Nephron progenitor cell (in vitro differentiated cells): ENCODE results near the gene NRG3.

Experiments used
- DNase-seq: peaks from one replicate; pipeline ENCODE4 v3.0.0; 2021
- H3K27ac Mint-ChIP-seq: 2 replicates; pipeline ENCODE4 v1.8.0; 2021; ENCODE audit warnings: mild to moderate bottlenecking, moderate library complexity, mixed read lengths
- H3K27me3 Mint-ChIP-seq: 2 replicates; pipeline ENCODE4 v1.8.0; 2021; ENCODE audit warnings: mild to moderate bottlenecking, low read depth, mixed read lengths; ENCODE audit not compliant: poor library complexity
- H3K36me3 Mint-ChIP-seq: 2 replicates; pipeline ENCODE4 v1.8.0; 2021; ENCODE audit warnings: low read depth, mixed read lengths
- H3K4me1 Mint-ChIP-seq: 2 replicates; pipeline ENCODE4 v1.8.0; 2021; ENCODE audit warnings: mixed read lengths
- H3K4me3 Mint-ChIP-seq: 2 replicates; pipeline ENCODE4 v1.8.0; 2021; ENCODE audit warnings: mild to moderate bottlenecking, moderate library complexity, mixed read lengths
- H3K9me3 Mint-ChIP-seq: 2 replicates; pipeline ENCODE4 v1.8.0; 2021; ENCODE audit warnings: mild to moderate bottlenecking, moderate library complexity, mixed read lengths
- TF ChIP-seq, protein P1 (sequence below): fragments of 200-600 bp; sonication (generic); IDR thresholded peaks from 2 replicates; pipeline ENCODE4 v1.5.0; 2021; ENCODE audit warnings: antibody characterized with exemption

NRG3 gene

DNA sequence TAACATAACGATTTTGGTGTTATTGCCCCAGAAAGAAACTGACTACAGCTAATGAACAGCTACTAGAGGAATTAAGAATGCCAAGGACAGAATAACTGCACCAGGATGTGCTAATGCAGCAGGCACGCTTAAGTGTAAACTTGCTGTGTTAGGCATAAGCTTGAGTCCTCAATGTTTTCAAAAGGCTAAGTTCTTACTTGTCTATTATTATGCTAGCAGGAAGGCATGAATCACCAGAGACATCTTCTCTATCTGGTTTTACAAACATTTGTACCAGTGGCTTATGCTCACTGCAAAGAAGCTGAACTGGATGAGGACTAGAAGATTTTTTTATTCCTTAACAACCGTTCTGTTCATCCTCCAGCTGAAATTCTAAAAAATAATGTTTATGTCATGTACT is 1035.3 kb downstream of the NRG3 start:
- Mint-ChIP-seq H3K4me1 (no peaks in the 10 kb centered on the region), H3K27ac (no peak overlapping the region), H3K36me3 (no peaks in the 10 kb centered on the region), H3K4me3 (no peak overlapping the region), H3K27me3 (peaks cover 3% of the 10 kb centered on the region), H3K9me3 (peaks cover 3% of the 10 kb centered on the region)
- TF ChIP-seq, protein P1, sequence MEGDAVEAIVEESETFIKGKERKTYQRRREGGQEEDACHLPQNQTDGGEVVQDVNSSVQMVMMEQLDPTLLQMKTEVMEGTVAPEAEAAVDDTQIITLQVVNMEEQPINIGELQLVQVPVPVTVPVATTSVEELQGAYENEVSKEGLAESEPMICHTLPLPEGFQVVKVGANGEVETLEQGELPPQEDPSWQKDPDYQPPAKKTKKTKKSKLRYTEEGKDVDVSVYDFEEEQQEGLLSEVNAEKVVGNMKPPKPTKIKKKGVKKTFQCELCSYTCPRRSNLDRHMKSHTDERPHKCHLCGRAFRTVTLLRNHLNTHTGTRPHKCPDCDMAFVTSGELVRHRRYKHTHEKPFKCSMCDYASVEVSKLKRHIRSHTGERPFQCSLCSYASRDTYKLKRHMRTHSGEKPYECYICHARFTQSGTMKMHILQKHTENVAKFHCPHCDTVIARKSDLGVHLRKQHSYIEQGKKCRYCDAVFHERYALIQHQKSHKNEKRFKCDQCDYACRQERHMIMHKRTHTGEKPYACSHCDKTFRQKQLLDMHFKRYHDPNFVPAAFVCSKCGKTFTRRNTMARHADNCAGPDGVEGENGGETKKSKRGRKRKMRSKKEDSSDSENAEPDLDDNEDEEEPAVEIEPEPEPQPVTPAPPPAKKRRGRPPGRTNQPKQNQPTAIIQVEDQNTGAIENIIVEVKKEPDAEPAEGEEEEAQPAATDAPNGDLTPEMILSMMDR = no peak
- DNase-seq = no peak

DNA sequence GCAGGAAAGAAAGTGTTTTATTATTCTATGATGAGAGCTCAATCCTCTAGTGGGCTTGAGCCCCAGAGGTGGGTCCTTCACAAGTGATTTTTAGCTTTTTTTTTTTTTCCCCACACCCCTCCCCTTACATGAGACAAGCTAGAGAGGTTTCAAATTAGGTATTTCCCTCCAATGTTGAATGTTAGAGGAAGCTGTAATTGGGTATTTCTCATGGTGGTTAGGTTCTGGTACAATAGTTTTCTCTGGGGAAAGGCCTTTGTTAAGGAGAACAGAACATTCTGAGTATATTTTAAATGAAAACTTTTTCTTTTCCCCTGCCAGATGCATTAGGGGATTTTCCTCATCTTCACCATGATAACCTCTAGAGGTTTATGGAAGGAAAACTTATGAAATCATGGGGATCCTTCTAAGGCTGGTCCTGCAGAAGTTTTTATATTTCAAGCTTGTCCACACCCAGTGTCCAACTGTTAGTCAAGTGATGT is 1039.7 kb downstream of the NRG3 start:
- no peak for DNase-seq
- no peaks in the 10 kb centered on the region for H3K4me1 Mint-ChIP-seq
- TF ChIP-seq, protein P1 = no peak
- H3K36me3 Mint-ChIP-seq = no peaks in the 10 kb centered on the region
- peaks cover 7% of the 10 kb centered on the region for H3K9me3 Mint-ChIP-seq
- no peak overlapping the region for H3K4me3 Mint-ChIP-seq
- H3K27me3 Mint-ChIP-seq = no peaks in the 10 kb centered on the region
- H3K27ac Mint-ChIP-seq = no peak overlapping the region

DNA sequence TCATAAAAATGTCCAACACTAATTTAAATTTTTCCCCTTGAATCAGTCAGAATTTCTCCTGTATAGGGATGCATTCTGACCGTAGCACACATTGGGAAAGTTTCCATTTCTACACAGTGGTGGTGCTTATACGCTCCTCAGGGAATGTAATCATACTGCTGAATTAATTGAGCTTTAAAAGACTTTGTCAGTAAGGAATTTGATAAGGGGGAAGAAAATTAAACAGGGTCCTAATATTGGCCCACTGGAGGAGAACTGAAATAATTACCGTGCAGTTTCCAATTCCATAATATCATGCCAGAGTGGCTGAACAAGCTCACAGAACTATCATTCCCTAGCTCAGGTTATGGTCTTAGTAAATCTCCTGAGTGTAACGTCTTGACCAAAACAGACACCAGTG is 1041.9 kb downstream of the NRG3 start:
- Mint-ChIP-seq H3K27ac (no peak overlapping the region), H3K9me3 (peaks cover 23% of the 10 kb centered on the region), H3K27me3 (no peaks in the 10 kb centered on the region), H3K4me1 (no peaks in the 10 kb centered on the region), H3K36me3 (no peaks in the 10 kb centered on the region), H3K4me3 (no peak overlapping the region)
- no peak for DNase-seq
- TF ChIP-seq, protein P1 = no peak

DNA sequence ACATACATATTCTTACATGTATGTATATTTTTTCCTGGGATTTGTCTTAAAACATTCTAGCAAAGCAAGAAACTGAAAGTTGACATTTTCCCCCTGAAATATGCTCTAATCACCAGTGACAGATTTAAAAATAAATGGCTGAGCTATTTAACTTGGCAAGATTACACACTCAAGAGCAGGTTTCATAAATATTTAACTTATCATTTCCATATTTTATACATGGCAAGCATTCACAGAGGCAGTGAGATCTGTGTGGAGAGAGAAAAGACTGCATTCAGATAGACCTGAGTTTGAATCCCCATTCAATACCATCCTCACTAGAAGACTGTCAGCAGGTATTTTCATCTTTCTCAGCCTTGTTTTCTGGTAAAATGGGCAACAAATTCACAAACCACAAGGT is 1043.0 kb downstream of the NRG3 start:
- Mint-ChIP-seq H3K27ac (no peak overlapping the region), H3K4me1 (no peaks in the 10 kb centered on the region), H3K9me3 (peaks cover 26% of the 10 kb centered on the region), H3K36me3 (no peaks in the 10 kb centered on the region), H3K27me3 (no peaks in the 10 kb centered on the region), H3K4me3 (no peak overlapping the region)
- TF ChIP-seq, protein P1 = no peak
- no peak for DNase-seq

DNA sequence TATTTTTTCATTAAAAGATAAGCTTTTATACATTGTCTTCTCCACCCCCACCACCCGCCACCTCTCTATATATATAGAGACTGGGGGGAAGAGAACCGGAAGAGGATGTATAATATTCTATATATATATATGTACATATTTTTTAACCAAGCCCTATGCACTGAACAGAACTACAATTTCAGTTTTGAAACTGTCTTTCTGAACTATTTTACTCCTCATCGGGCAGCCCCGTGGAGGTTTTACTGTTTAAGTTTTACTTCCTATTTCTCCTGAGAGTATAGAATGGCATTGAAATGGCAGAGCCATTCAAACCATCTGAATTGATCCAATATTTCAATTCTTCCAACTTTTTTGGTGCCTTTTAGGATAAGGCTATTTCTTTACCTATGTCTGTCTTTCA is 1047.1 kb downstream of the NRG3 start:
- Mint-ChIP-seq H3K4me1 (no peaks in the 10 kb centered on the region), H3K27ac (no peak overlapping the region), H3K27me3 (no peaks in the 10 kb centered on the region), H3K9me3 (peaks cover 23% of the 10 kb centered on the region), H3K4me3 (no peak overlapping the region), H3K36me3 (no peaks in the 10 kb centered on the region)
- TF ChIP-seq, protein P1 = no peak
- no peak for DNase-seq

DNA sequence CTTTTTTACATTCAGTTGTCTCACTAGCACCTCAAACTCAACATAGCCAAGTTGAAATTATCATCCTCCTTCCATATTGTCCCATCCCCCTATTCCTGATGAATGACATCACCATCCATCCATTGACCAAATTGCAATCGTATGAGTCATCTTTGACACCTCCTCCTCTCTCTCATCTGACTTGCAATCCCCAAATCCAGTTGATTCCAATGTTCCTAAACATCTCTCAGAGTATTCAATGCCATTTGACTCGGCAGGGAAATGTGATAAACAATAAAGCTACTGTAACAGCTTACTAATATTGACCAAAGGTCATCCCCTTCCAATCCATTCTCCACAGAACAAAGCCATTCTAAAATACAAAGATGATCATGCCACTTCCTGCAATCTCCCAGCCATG is 1047.8 kb downstream of the NRG3 start:
- H3K36me3 Mint-ChIP-seq = no peaks in the 10 kb centered on the region
- H3K4me1 Mint-ChIP-seq = no peaks in the 10 kb centered on the region
- no peak for DNase-seq
- H3K4me3 Mint-ChIP-seq = no peak overlapping the region
- no peak overlapping the region for H3K27ac Mint-ChIP-seq
- H3K9me3 Mint-ChIP-seq = peaks cover 23% of the 10 kb centered on the region
- TF ChIP-seq, protein P1 = no peak
- no peaks in the 10 kb centered on the region for H3K27me3 Mint-ChIP-seq
